Retinal pigment epithelial cell (primary cell): ENCODE measurements around the gene GMNN.
A peak's percentile ranks its signal among the peaks of the same experiment; 100 is the strongest.
"Not testable (repeated sequence)": the region's sequence is repeated elsewhere in the genome, so short reads cannot be mapped to it uniquely, and the experiment has no call there.

Experiments used
- DNase-seq: peaks from one replicate; pipeline ENCODE4 v3.0.0-alpha.2; 2010; ENCODE audit warnings: low read depth
- H3K4me3 ChIP-seq: 2 replicates; pipeline ENCODE4 v1.5.1; 2011; ENCODE audit warnings: mild to moderate bottlenecking, low read length, control low read depth, moderate library complexity
- CTCF ChIP-seq: conservative IDR thresholded peaks from 2 replicates; pipeline ENCODE4 v1.5.1; 2011; ENCODE audit warnings: low read depth, low read length, control low read depth, inconsistent platforms

GMNN gene

GRCh38 chr6:24763578-24763977 lies 11.2 kb upstream of the GMNN start:
- TF ChIP-seq CTCF = no peak
- H3K4me3 ChIP-seq = no peak overlapping the region
- DNase-seq = no peak

GRCh38 chr6:24764833-24765828 lies 9.6 kb upstream of the GMNN start:
- H3K4me3 ChIP-seq, DNase-seq: not testable (repeated sequence)

GRCh38 chr6:24765968-24766367 lies 8.8 kb upstream of the GMNN start:
- H3K4me3 ChIP-seq, DNase-seq: not testable (repeated sequence)

- DNase-seq = no peak
- H3K4me3 ChIP-seq = no peak overlapping the region
- peak; percentile 40 for TF ChIP-seq CTCF
Measured at GRCh38 chr6:24766680-24767462, 7.9 kb upstream of the GMNN start.

GRCh38 chr6:24768361-24768760 lies 6.4 kb upstream of the GMNN start:
- H3K4me3 ChIP-seq = no peak overlapping the region
- DNase-seq = no peak

GRCh38 chr6:24775520-24776058 lies 852 bp downstream of the GMNN start:
- DNase-seq = peak; percentile 40

More at GRCh38 chr6:24768361-24768760, 6.4 kb upstream of the GMNN start:
- no peak for TF ChIP-seq CTCF

GRCh38 chr6:24777227-24777626 lies 2.5 kb downstream of the GMNN start:
- peak overlapping the region; percentile 1 for H3K4me3 ChIP-seq
- TF ChIP-seq CTCF = no peak
- DNase-seq = no peak

More at GRCh38 chr6:24775520-24776058, 852 bp downstream of the GMNN start:
- TF ChIP-seq CTCF = no peak
- H3K4me3 ChIP-seq = peak overlapping the region; percentile 100
